GM21529 (cell line): Measurements from ENCODE around the gene CD81.
"Not testable (repeated sequence)": the region's sequence is repeated elsewhere in the genome, so short reads cannot be mapped to it uniquely, and the experiment has no call there.

Source experiments
- ATAC-seq: cut with Tn5 transposase; IDR thresholded peaks from one replicate; pipeline ENCODE4 v1.9.1; 2021; ENCODE audit not compliant: unreplicated experiment

The CD81 gene

GRCh38 chr11:2355000-2355644 is 22.0 kb upstream of the CD81 start:
- ATAC-seq: no peak

- ATAC-seq: no peak
Measured at GRCh38 chr11:2357246-2357645, 19.9 kb upstream of the CD81 start.

DNA sequence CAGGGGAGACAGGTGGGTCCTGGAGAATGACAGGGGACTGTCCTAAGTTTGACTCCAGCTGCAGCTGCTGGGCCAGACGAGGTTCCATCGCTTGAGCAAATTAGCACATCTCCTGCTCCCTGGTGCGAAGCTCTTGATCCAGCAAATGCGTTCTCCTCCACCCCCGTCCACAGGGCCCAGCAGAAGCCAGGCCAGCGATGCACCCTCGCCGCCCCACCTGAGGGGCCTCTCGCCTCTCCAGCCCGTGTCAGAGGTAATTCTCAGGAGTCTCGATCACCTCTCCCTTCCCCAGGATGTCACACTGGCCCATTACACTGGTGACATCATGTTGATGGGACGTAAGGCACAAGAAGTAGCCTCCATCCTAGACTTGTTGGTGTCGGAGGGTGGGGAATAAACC is 19.5 kb upstream of the CD81 start:
- not testable (repeated sequence) for ATAC-seq

DNA sequence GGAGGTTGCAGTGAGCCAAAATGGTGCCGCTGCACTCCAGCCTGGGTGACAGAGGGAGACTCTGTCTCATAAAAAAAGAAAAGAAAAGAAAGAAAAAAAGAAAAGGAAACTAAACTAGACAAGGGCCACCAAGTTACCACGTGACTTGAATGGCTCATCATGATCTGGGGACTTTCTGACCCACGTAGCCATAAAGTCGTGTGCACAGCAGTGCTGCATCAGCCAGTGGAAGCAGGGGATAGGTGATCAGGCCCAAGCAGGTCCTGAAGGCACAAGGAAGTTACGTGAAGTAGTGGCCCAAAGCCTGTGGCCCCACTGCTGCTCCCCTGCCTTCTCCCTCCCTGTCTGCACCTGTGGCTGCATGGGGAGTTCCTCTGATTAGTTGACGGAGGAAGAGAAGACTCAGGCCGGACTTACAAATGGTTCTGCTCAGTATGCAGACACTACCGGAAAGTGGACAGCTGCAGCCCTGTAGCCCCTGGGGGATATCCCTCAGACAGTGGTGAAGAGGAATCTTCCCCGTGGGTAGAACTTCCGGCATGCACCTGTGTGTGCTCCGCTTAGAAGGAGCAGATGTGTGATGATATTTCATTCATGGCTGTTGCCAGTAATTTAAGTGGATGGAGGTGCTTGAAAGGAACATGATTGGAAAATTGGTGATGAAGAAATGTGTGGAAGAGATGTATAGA is 18.2 kb upstream of the CD81 start:
- no peak for ATAC-seq

DNA sequence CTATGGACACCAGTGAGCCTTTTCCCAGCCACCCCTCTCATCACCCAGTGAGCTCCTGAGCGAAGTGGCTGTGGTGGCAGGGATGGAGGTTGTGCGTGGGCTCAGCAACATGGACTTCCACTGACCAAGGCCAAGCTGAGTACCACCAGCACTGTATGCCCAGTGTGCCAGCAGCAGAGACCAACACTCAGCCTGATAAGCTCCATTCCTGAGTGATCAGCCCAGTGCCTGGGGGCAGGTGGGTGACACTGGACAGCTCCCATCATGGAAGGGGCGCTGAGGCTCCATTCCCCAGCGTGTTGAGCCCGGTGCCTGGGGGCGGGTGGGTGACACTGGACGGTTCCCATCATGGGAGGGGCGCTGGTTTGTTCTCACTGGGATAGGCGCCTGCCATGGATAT is 17.6 kb upstream of the CD81 start:
- no peak for ATAC-seq

- no peak for ATAC-seq
Measured at GRCh38 chr11:2360081-2360642, 16.9 kb upstream of the CD81 start.

DNA sequence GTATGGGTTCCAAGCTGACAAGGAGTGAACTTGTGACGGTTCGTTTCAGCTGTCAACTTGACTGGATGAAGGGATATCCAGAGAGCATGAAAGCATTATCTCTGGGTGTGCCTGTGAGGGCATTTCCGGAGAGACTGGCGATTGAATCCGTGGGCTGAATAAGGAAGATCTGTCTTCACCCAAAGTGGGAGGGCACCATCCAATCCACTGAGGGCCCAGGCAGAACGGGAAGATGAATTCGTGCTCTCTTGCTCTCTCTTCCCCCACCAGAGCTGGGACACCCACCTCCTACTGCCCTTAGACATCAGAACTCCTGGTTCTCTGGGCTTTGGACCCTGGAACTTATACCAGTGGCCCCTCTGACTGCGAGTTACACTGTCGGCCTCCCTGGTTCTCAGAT is 15.5 kb upstream of the CD81 start:
- no peak for ATAC-seq

DNA sequence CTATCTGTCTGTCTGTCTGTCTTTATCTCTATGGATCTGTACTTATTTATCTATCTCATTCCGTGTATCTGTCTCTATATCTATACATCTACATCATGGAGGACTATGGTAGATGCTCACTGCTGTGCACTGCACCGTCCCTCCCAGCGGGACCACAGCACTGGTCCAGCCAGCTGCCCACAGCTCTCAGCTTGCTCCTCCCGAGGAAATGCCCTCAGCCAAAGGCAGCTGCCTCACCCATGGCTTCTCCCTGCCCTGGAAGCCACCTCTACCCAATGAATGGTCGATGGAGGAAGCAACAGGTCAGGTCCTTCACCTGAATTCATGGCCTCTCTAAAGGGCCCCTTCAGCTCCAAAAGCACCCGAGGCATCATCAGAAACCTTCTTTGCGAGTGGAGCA is 14.7 kb upstream of the CD81 start:
- no peak for ATAC-seq

- ATAC-seq: no peak
Measured at GRCh38 chr11:2363130-2363529, 14.0 kb upstream of the CD81 start.

- ATAC-seq: no peak
Measured at GRCh38 chr11:2363577-2364370, 13.3 kb upstream of the CD81 start.

DNA sequence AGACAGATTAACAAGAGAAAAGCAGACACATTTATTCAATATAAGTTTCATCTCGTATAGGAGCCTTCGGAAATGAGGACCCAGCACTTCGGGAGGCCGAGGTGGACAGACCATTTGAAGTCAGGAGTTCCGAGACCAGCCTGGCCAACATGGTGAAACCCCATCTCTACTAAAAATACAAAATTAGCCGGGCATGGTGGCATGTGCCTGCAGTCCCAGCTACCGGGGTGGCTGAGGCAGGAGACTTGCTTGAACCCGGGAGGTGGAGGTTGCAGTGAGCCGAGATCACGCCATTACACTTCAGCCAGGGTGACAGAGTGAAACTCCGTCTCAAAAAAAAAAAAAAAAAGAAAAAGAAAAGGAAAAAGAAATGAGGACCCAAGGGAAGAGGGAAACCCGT is 12.7 kb upstream of the CD81 start:
- not testable (repeated sequence) for ATAC-seq

DNA sequence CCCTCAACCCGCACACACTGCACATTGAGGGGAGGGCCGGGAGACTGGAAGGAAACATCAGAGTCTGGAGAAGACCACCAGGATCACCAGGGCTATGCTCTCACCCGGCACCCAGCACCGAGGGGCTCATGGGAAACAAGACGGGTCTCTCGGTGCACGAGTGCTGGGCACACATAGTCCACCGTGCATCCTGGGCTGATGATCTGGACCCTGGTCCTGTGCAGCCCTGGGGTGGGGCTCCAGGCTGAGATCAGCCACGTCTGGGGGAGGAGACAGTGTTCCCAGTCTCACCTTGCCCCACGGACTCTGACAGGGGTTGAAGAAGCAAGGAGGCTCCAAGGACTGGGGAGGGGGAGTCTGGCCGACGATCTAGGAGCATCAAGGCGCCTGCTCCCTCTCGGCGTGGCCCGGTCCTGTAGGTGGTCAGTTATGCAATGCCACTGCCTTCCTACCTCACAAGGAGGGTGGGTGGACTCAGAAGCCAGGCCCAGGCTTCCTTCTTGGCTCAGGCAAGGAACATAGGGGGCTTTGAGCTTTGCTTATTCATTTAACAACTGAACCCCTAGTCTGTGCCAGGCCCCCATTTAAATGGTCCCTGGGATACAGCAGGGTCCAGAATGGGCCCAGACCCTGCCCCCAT is 11.4 kb upstream of the CD81 start:
- ATAC-seq: no peak

DNA sequence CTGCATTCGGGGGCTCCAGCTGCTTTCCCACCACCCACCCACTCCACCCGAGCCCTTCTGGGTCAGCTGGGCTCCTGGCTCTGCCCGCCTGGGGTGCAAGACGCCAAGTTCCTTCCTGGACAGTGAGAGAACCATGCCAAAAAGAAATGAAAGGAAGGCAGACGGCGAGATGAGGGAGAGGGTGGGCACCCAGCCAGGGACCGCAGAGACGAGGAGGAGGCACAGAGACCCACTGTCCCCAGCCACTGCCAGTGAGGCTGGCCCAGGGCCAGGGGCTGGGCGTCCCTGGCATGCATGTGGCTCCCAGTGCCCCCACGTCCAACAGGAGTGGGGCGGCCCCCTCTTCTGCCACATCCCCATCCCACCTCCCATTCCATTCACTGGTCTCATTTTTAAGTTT is 10.8 kb upstream of the CD81 start:
- ATAC-seq: no peak

GRCh38 chr11:2366733-2367132 is 10.4 kb upstream of the CD81 start:
- no peak for ATAC-seq

DNA sequence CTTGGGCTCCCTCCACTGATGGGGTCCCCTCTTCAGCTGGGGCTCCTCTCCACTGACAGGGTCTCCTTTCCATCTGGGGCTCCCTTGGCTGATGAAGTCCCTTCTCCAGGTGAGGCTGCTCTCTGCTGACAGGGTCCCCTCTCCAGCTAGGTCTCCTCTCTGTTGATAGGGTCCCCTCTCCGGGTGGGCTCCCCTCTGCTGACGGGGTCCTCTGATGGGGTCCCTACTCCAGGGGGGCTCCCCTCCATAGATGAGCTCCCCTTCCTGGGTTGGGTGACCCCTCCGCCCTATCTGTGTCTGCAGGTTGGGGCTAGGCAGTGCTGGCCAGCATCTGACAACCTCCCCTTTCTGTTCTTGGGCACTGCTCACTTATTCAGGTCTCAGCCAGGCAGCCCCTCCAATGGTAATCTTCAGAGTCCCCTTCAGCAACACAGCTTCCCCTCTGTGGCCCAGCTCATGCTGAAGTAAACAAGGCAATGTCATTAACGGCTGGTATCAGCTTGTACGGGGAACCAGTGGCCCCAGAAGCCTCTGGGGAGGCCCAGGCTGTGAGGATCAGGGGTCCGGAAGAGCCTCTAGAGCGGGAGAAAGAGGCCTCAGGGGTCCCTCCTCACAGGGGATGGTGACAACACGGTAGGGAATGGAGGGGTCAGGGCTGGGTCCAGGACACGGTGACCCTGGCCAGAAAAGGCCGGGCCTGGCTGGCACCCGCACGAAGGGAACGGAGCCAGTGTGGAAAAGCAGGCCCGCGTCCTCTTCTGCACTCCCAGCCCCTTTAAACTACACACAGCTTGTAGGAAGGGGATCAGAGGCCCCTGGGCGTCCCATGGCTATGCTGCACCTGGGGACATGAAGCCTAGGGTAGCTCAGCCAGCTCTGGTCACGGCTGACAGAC is 9.6 kb upstream of the CD81 start:
- ATAC-seq: no peak

GRCh38 chr11:2368178-2368850 is 8.8 kb upstream of the CD81 start:
- ATAC-seq: no peak

GRCh38 chr11:2368851-2369180 is 8.3 kb upstream of the CD81 start:
- no peak for ATAC-seq

DNA sequence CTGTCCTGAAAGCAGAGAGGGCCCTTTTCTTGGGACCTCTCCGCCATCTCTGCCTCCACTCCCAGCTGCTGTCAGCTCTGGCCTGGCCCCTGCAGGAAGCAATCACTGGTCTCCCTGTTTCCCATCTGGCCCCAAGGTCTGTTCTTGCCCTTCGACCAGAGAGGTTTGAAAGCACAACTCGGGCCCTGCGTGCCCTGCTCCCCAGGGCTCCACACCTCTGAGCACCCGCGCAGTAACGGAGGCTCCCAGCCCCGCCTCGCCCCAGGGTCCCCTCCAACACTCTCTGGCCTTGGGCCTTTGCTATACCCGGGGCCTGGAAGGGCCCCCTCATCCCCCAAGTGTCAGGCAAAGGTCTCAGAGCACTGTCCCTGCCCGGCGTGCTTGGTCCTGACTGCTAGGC is 7.8 kb upstream of the CD81 start:
- ATAC-seq: no peak

DNA sequence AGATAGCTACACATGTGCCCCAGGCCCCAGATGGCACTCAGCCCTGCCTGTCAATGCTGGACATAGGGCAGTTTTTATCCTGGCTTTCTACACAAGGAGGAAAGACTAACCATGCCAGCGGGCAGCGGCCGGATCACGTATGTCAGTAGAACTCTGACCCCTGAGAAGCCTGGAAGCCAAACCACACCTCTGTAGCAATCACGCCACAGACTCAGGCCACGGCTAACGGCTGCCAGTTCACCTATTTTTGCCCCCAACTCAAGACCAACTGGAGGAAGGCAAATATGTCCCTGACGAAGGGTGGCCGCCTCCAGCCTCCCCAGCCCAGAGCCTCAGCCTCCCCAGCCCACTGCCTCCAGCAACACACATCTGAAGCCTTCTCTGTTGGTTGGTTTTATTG is 7.2 kb upstream of the CD81 start:
- ATAC-seq: no peak
